ENCODE measurements around the gene FABP2. TPM values are rescaled to one million over a fixed set of nuclear protein-coding genes. Genes with fewer than 3 reads are reported as not detected.
"Not testable (repeated sequence)": the region's sequence is repeated elsewhere in the genome, so short reads cannot be mapped to it uniquely, and the experiment has no call there.

Gene FABP2
- polyA plus RNA-seq, 1 donor (not counting 4 experiments of a cell fraction or from before 2014, with no cell fraction given): not detected

DNA sequence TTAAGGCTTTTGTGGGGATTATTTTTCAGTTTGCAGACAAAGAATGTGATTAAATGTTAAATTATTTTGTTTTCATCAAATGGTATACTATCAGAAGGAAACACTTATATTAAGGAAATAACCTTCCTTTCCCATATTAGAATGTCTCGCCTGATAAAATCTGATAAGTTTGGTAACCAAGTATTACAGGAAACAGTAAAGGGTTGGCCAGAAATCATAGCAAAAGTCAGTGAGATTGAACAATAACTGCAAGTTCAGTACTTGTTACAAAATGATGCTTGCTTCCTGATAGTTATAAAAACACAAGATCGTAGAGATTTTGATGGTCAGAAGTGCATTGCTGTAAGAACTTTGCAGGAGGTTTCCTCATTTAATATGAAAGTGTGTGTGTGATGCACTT lies 40.5 kb downstream of the FABP2 start:
- H3K9ac ChIP-seq (ENCODE audit: control insufficient read depth, extremely low read depth, insufficient read depth, low read length): no peak overlapping the region
- H3K4me3 ChIP-seq (ENCODE audit: control insufficient read depth in 2 of 3, extremely low read depth in 1 of 3, insufficient read depth in 2 of 3, low read depth in 1 of 3, low read length in 3 of 3): no peak overlapping the region
- H3K79me2 ChIP-seq (ENCODE audit: control insufficient read depth, insufficient read depth, low read length): peaks cover 14% of the 10 kb centered on the region
- no peak overlapping the region for H3K4me2 ChIP-seq (ENCODE audit: control insufficient read depth, extremely low read depth, insufficient read depth, low read depth, low read length)
- FAIRE-seq: no peak
- no peaks in the 10 kb centered on the region for H3K9me3 ChIP-seq (ENCODE audit: control insufficient read depth, low read depth, low read length)
- no peaks in the 10 kb centered on the region for H3K9me1 ChIP-seq (ENCODE audit: control insufficient read depth, extremely low read depth, insufficient read depth, low read length)
- H3K27me3 ChIP-seq (ENCODE audit: control insufficient read depth, extremely low read depth, insufficient read depth, low read length): no peaks in the 10 kb centered on the region
- H3K36me3 ChIP-seq (ENCODE audit: control insufficient read depth in 2 of 2, extremely low read depth in 1 of 2, insufficient read depth in 2 of 2, low read length in 2 of 2): peaks cover 0 to 5% of the 10 kb centered on the region in 2 experiments
- no peak overlapping the region for H3K27ac ChIP-seq (ENCODE audit: control insufficient read depth, insufficient read depth, low read length)
- dilution Hi-C loops (cut with MboI; ENCODE audit: extremely low pct_ligation_motif_present, low sequenced_read_pairs): no loop called here
- no peak overlapping the region for H2AFZ ChIP-seq (ENCODE audit: control insufficient read depth, low read length)
- no peak for DNase-seq (ENCODE audit: low read depth, low spot score)
- peaks cover 9% of the 10 kb centered on the region for H3K4me1 ChIP-seq (ENCODE audit: control insufficient read depth, extremely low read depth, insufficient read depth, low read length)
- TF ChIP-seq, protein P1, sequence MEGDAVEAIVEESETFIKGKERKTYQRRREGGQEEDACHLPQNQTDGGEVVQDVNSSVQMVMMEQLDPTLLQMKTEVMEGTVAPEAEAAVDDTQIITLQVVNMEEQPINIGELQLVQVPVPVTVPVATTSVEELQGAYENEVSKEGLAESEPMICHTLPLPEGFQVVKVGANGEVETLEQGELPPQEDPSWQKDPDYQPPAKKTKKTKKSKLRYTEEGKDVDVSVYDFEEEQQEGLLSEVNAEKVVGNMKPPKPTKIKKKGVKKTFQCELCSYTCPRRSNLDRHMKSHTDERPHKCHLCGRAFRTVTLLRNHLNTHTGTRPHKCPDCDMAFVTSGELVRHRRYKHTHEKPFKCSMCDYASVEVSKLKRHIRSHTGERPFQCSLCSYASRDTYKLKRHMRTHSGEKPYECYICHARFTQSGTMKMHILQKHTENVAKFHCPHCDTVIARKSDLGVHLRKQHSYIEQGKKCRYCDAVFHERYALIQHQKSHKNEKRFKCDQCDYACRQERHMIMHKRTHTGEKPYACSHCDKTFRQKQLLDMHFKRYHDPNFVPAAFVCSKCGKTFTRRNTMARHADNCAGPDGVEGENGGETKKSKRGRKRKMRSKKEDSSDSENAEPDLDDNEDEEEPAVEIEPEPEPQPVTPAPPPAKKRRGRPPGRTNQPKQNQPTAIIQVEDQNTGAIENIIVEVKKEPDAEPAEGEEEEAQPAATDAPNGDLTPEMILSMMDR (optimal IDR thresholded peaks at IDR 0.05 in 1 of 3, IDR thresholded peaks at IDR 0.05 in 1 of 3, conservative IDR thresholded peaks at IDR 0.05 in 1 of 3; ENCODE audit: extremely low read depth in 1 of 3, insufficient read depth in 2 of 3, low read length in 3 of 3): no peak
- no peak for TF ChIP-seq EZH2 (IDR thresholded peaks at IDR 0.05; ENCODE audit: low read length)
- no peaks in the 10 kb centered on the region for H4K20me1 ChIP-seq (ENCODE audit: control insufficient read depth, extremely low read depth, insufficient read depth, low read length)

DNA sequence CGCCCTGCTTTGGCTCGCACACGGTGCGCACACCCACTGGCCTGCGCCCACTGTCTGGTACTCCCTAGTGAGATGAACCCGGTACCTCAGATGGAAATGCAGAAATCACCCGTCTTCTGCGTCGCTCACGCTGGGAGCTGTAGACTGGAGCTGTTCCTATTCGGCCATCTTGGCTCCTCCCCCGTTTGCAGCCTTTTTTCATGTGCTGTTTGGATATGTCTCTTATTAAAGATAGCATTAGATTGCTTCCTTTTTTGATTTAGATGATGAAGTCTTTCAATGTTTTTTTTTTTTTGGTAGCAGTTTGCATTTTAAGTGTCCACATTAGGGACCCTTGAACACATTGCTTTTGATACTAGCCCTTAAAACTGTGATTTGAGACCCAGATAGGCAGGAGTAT lies 42.0 kb downstream of the FABP2 start:
- H3K4me3 ChIP-seq (ENCODE audit: control insufficient read depth in 2 of 3, extremely low read depth in 1 of 3, insufficient read depth in 2 of 3, low read depth in 1 of 3, low read length in 3 of 3); H3K9me3 ChIP-seq (ENCODE audit: control insufficient read depth, low read depth, low read length); H3K4me2 ChIP-seq (ENCODE audit: control insufficient read depth, extremely low read depth, insufficient read depth, low read depth, low read length); H3K9ac ChIP-seq (ENCODE audit: control insufficient read depth, extremely low read depth, insufficient read depth, low read length); H3K27me3 ChIP-seq (ENCODE audit: control insufficient read depth, extremely low read depth, insufficient read depth, low read length); H2AFZ ChIP-seq (ENCODE audit: control insufficient read depth, low read length); H3K9me1 ChIP-seq (ENCODE audit: control insufficient read depth, extremely low read depth, insufficient read depth, low read length); FAIRE-seq; H4K20me1 ChIP-seq (ENCODE audit: control insufficient read depth, extremely low read depth, insufficient read depth, low read length); H3K4me1 ChIP-seq (ENCODE audit: control insufficient read depth, extremely low read depth, insufficient read depth, low read length); H3K27ac ChIP-seq (ENCODE audit: control insufficient read depth, insufficient read depth, low read length); DNase-seq (ENCODE audit: low read depth, low spot score); dilution Hi-C loops (cut with MboI; ENCODE audit: extremely low pct_ligation_motif_present, low sequenced_read_pairs); H3K36me3 ChIP-seq (ENCODE audit: control insufficient read depth in 2 of 2, extremely low read depth in 1 of 2, insufficient read depth in 2 of 2, low read length in 2 of 2): not testable (repeated sequence)
- H3K79me2 ChIP-seq (ENCODE audit: control insufficient read depth, insufficient read depth, low read length): peaks cover 14% of the 10 kb centered on the region

- peaks cover 14% of the 10 kb centered on the region for H3K79me2 ChIP-seq (ENCODE audit: control insufficient read depth, insufficient read depth, low read length)
- FAIRE-seq; DNase-seq (ENCODE audit: low read depth, low spot score); H3K36me3 ChIP-seq (ENCODE audit: control insufficient read depth in 2 of 2, extremely low read depth in 1 of 2, insufficient read depth in 2 of 2, low read length in 2 of 2); H3K27ac ChIP-seq (ENCODE audit: control insufficient read depth, insufficient read depth, low read length); dilution Hi-C loops (cut with MboI; ENCODE audit: extremely low pct_ligation_motif_present, low sequenced_read_pairs); H3K9ac ChIP-seq (ENCODE audit: control insufficient read depth, extremely low read depth, insufficient read depth, low read length); H3K4me1 ChIP-seq (ENCODE audit: control insufficient read depth, extremely low read depth, insufficient read depth, low read length); H3K4me3 ChIP-seq (ENCODE audit: control insufficient read depth in 2 of 3, extremely low read depth in 1 of 3, insufficient read depth in 2 of 3, low read depth in 1 of 3, low read length in 3 of 3); H3K4me2 ChIP-seq (ENCODE audit: control insufficient read depth, extremely low read depth, insufficient read depth, low read depth, low read length); H3K27me3 ChIP-seq (ENCODE audit: control insufficient read depth, extremely low read depth, insufficient read depth, low read length); H3K9me3 ChIP-seq (ENCODE audit: control insufficient read depth, low read depth, low read length); H3K9me1 ChIP-seq (ENCODE audit: control insufficient read depth, extremely low read depth, insufficient read depth, low read length); H2AFZ ChIP-seq (ENCODE audit: control insufficient read depth, low read length); H4K20me1 ChIP-seq (ENCODE audit: control insufficient read depth, extremely low read depth, insufficient read depth, low read length): not testable (repeated sequence)
Observed at GRCh38 chr4:119279541-119279940, 42.4 kb downstream of the FABP2 start.

All from keratinocyte (primary cell).